Erythroblast (primary cell): ENCODE measurements around the gene GAPDH.
A peak's percentile ranks its signal among the peaks of the same experiment; 100 is the strongest.

ENCODE experiments used
- DNase-seq, 2 experiments: peaks; one replicate each; lab custom pipeline; 2025; lab: John Stamatoyannopoulos, UW
- GATA1 ChIP-seq: IDR thresholded peaks from 2 replicates; pipeline ENCODE4 v1.6.1; 2011; ENCODE audit warnings: low read depth, mild to moderate bottlenecking, control low read depth, low read length, moderate library complexity
- POLR2A ChIP-seq: IDR thresholded peaks from 2 replicates; pipeline ENCODE4 v1.6.1; 2011; ENCODE audit warnings: mild to moderate bottlenecking, low read length

The GAPDH gene

DNA sequence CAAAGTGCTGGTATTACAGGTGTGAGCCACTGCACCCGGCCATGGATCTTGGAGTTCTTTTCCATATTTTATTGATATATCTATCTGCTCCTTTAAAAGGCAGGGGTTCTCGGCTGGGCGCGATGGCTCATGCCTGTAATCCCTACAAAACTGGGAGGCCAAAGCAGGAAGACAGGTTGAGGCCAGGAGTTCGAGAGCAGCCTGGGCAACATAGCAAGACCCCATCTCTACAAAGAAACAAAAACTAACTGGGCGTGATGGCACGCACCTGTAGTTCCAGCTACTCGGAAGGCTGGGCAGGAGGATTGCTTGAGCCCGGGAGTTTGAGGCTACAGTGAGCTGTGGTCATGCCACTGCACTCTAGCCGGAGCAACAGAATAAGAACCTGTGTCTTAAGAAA is 12.1 kb upstream of the GAPDH start:
- TF ChIP-seq POLR2A: no peak
- DNase-seq: no peak

DNA sequence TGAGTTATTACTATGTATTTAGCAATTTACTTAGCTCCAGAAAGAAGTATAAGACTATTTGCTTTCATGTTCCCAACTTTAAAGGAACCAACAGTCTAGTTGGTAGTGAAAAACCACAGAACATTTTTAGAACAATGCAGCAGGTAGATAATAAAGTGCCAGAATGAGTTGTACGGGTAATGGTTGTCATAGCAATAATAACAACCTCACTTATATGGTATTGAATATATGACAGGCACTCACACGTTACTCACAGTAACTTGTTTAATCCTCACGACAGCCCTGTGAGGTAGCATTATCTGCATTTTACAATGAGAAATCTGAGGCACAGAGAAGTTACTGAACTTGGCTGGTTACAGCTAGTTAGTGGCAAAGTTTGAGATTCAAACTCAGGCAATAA is 10.6 kb upstream of the GAPDH start:
- no peak for TF ChIP-seq GATA1
- DNase-seq: no peak

DNA sequence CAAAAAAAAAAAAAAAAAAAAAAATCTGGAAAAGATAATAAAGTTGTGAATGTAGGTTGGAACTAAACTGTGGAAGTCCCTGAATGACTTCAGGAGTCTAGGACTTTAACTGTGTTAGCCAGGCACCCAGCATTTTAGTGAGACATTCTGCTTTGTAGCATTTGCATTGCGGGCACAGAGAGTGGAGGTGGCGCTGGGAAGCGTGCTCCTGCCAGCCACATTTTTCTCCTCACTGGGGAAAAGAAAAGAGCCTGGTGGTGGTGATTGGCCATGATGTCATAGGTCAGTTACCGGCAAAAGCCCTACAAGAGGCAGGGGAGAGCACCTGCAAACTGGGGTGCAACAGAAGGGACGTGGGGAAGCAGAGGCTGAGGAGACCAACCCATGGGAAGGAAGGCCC is 9.7 kb upstream of the GAPDH start:
- TF ChIP-seq GATA1 (no peak), POLR2A (no peak)
- no peak for DNase-seq

DNA sequence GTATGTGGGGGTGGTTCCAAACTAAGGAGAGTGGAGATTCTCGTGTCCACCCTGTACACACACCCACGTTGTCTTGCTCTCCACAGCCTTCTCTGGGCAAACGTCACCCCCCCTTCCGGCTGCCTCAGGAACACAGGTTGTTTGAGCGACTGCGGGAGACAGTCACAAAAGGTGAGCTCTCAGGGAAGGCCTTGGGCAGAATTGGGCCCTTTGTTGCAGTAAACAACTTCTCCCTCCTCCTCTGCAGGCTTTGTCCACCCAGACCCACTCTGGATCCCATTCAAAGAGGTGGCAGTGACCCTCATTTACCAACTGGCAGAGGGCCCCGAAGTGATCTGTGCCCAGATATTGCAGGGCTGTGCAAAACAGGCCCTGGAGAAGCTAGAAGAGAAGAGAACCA is 8.1 kb upstream of the GAPDH start:
- DNase-seq: no peak
- TF ChIP-seq GATA1 (no peak), POLR2A (no peak)

DNA sequence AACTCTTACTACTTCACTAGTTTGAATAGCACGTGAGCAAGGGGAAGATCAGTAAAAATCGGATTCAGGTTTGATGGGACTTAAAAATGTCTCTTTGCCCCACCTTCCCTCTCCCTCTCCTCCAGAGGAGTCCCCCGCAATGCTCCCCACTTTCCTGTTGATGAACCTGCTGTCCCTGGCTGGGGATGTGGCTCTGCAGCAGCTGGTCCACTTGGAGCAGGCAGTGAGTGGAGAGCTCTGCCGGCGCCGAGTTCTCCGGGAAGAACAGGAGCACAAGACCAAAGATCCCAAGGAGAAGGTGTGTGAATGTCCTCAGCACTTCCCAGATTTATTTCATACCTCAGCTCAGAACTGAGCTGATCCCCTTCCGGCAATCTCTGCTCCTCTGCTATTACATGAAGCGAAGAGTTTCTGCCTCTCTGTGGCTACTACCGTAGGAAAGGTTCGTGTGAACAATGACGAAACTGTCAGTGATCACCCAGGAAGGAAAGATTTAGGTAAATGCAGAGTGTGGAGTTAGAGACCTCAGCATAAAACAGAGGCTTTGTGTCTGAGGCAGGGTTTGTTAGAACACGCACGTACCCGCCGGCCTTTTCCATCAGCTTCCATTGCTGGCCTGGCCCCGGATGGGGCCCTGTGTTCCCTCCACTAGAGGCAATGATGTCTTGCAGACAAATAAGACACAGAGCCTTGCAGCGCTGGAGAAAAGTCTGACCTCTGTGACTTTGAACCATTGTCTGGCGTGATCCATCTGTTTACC is 7.4 kb upstream of the GAPDH start:
- TF ChIP-seq GATA1 (no peak), POLR2A (no peak)
- no peak for DNase-seq

DNA sequence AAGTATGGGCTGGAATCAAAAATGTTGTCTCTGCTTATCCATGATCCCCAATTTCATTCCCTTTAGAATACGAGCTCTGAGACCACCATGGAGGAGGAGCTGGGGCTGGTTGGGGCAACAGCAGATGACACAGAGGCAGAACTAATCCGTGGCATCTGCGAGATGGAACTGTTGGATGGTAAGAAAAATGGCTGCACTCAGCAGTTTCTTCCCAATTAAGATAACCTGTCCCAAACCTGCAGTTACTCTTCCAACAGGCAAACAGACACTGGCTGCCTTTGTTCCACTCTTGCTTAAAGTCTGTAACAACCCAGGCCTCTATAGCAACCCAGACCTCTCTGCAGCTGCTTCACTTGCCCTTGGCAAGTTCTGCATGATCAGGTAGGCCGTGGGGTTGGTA is 6.6 kb upstream of the GAPDH start:
- DNase-seq: no peak
- TF ChIP-seq GATA1 (no peak), POLR2A (no peak)

DNA sequence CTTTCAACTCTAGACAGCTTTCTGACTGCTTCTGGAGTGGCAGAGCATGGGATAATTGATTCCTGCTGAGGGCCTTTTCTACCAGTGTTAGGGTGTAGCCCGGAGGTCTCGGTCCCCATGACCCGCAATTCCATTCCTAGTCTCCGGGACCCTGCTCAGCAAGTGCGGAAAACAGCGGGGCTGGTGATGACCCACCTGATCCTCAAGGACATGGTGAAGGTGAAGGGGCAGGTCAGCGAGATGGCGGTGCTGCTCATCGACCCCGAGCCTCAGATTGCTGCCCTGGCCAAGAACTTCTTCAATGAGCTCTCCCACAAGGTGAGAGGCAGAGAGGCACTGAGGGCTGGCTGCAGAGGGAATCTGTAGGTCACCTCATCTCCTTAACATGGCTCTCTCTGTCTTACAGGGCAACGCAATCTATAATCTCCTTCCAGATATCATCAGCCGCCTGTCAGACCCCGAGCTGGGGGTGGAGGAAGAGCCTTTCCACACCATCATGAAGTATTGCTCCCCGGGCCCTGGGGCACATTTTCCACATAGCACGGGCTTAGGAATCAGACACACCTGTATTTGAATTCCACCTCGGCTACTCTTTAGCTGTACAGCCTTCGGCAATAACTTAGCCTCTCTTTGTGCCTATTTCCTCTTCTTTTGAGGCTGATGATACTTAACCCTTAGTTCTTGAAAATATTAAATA is 5.6 kb upstream of the GAPDH start:
- TF ChIP-seq POLR2A: no peak
- no peak for TF ChIP-seq GATA1
- no peak for DNase-seq

DNA sequence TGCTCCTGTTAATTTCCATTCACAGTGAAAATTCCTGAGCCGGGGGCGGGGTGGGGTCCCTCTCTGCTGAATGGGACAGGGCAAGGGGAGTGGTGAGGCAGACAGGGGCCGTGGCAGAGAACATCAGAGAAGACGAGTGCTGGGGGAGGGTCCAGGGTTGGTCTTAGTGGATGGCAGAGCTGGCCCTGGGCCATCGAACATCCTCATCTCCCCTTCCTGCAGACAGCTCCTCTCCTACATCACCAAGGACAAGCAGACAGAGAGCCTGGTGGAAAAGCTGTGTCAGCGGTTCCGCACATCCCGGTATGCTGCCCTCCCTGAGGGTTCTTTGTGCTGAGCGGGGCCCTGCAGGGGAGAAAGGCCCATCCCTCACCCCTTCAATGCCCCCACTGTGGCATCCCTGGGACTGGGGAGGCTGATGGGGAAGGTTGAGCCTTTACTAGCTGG is 5.0 kb upstream of the GAPDH start:
- DNase-seq: no peak
- TF ChIP-seq GATA1 (no peak), POLR2A (no peak)

DNA sequence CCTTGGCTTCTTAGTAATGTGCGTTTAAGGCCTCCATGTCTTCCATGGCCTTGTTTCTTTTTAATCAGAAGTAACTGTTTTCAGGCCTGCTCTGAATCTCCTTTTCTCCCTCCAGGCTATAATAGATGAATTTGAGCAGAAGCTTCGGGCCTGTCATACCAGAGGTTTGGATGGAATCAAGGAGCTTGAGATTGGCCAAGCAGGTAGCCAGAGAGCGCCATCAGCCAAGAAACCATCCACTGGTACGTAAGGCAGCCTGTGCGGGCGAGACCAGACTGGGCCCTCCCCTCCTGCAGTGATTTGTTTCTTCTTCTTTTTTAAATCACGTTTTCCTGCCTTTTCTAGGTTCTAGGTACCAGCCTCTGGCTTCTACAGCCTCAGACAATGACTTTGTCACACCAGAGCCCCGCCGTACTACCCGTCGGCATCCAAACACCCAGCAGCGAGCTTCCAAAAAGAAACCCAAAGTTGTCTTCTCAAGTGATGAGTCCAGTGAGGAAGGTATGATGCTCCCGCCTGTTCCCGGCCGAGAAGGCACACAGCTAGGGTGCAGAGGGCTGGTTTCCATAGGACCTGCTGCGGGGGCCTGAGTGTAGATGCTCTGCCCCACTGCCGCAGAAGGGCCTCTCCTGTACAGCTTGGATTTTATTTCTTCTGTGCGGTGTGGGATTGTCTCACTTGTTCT is 3.6 kb upstream of the GAPDH start:
- DNase-seq: no peak
- no peak for TF ChIP-seq GATA1
- TF ChIP-seq POLR2A: no peak

DNA sequence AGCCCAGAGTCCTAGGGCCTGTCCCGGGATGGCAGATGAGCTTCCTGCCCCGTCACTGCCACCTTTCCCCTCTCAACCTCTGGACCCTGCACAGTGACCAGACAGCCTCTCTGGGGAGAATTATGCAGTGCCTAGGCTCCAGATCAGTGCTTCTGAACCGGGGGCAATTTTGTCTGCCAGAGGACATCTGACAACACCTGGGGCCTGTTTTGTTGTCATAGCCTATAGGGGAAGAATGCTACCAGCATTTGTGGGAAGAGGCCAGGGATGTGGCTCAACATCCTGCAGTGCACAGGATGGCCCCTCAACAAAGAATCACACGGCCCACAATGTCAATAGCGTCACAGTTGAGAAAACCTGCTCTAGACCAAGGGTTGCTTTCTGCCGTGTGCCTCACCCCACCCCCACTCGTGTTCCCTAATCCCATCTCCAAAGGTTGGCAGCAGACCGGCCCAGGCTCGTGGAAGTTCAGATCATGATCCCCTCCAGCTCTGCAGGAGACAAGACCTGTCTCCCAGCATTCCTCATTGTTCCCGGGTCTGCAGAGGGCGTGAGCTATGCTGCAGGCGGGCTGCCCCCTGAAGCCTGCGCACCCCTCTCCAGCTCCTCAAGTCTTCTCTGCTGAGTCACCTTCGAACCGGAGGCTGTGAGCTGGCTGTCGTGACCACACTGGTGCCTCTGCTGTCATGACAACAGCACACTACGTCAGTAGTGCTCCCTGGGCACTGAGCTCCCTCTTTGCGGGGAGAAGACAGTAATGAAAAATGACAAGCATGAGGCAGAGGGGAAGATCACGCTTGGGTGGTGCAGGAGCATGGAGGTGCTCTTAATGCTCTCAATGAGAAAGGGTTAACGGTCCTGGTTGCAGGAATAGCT is 2.0 kb upstream of the GAPDH start:
- TF ChIP-seq POLR2A (peak; percentile 73), GATA1 (no peak)
- peak; percentile 93 to 94 for DNase-seq

DNA sequence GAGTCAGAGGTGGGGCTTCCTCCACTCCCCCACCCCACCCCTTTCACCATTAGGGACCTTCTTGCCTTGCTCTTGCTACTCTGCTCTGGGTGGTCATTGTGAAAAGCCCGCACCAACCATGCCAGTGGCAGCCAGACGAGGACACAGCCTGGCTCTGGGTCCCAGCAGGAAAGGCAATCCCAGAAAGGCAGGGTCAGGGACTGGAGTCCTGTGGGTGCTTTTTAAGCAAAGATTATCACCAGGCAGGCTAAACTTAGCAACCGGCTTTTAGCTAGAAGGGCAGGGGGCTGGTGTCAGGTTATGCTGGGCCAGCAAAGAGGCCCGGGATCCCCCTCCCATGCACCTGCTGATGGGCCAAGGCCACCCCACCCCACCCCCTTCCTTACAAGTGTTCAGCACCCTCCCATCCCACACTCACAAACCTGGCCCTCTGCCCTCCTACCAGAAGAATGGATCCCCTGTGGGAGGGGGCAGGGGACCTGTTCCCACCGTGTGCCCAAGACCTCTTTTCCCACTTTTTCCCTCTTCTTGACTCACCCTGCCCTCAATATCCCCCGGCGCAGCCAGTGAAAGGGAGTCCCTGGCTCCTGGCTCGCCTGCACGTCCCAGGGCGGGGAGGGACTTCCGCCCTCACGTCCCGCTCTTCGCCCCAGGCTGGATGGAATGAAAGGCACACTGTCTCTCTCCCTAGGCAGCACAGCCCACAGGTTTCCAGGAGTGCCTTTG is 1.2 kb upstream of the GAPDH start:
- peak; percentile 70 to 75 for DNase-seq
- TF ChIP-seq POLR2A: peak; percentile 43
- no peak for TF ChIP-seq GATA1

DNA sequence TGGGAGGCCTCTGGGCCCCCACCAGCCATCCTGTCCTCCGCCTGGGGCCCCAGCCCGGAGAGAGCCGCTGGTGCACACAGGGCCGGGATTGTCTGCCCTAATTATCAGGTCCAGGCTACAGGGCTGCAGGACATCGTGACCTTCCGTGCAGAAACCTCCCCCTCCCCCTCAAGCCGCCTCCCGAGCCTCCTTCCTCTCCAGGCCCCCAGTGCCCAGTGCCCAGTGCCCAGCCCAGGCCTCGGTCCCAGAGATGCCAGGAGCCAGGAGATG is 729 bp upstream of the GAPDH start:
- TF ChIP-seq POLR2A: no peak
- TF ChIP-seq GATA1: no peak
- no peak for DNase-seq

DNA sequence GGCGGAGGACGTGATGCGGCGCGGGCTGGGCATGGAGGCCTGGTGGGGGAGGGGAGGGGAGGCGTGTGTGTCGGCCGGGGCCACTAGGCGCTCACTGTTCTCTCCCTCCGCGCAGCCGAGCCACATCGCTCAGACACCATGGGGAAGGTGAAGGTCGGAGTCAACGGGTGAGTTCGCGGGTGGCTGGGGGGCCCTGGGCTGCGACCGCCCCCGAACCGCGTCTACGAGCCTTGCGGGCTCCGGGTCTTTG is 303 bp downstream of the GAPDH start:
- TF ChIP-seq POLR2A (peak; percentile 43), GATA1 (no peak)
- peak in 1 of 2 experiments; percentile 94 for DNase-seq
